ENCODE measurements around the gene BPTF. TPM values are rescaled to one million over a fixed set of nuclear protein-coding genes. Genes with fewer than 3 reads are reported as not detected.

Gene BPTF
- total and polyA plus RNA-seq, 2 donors (not counting 1 experiment from before 2014, with no cell fraction given), result 71.9 to 390 TPM

DNA sequence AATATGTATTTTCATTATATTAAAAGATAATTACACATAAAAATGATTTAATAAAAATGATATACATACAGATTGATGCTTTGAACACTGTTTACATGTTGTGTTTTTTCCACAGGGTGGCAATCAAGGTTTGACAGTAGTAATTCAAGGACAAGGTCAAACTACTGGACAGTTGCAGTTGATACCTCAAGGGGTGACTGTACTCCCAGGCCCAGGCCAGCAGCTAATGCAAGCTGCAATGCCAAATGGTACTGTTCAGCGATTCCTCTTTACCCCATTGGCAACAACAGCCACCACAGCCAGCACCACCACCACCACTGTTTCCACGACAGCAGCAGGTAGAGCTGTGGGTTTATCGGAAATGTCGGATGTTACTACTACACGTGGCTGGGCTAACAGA is 118.7 kb downstream of the BPTF start:
- DNase-seq, result no peak
- no peaks in the 10 kb centered on the region for H3K27me3 Mint-ChIP-seq
- Histone ChIP-seq H3K9me3 (ENCODE audit: control extremely low read depth in 1 of 3, control insufficient read depth in 2 of 3, insufficient read depth in 1 of 3, low read length in 2 of 3) (no peaks in the 10 kb centered on the region), H3K36me3 (replicated peaks in 1 of 2; ENCODE audit: control extremely low read depth in 1 of 2, control insufficient read depth in 1 of 2, extremely low read depth in 1 of 2, insufficient read depth in 2 of 2, low read length in 1 of 2) (peaks cover 4 to 82% of the 10 kb centered on the region in 2 experiments), H4K20me1 (ENCODE audit: control insufficient read depth, insufficient read depth, low read length, poor library complexity, severe bottlenecking) (no peaks in the 10 kb centered on the region), H3K27ac (ENCODE audit: low read length in 2 of 2) (no peak overlapping the region), H2AFZ (ENCODE audit: insufficient read depth, low read depth, low read length, poor library complexity, severe bottlenecking) (no peak overlapping the region), H3K79me2 (ENCODE audit: control insufficient read depth, insufficient read depth, low read length) (no peaks in the 10 kb centered on the region), H3K27me3 (replicated peaks in 1 of 4; ENCODE audit: control extremely low read depth in 1 of 4, control insufficient read depth in 3 of 4, insufficient read depth in 4 of 4, low read length in 3 of 4) (no peaks in the 10 kb centered on the region), H3K4me1 (ENCODE audit: control insufficient read depth in 2 of 2, insufficient read depth in 2 of 2, low read length in 2 of 2) (no peaks in the 10 kb centered on the region), H3K9ac (ENCODE audit: low read length) (no peak overlapping the region), H3K4me2 (replicated peaks; ENCODE audit: low read depth, low read length, poor library complexity, severe bottlenecking) (no peak overlapping the region), H3K4me3 (ENCODE audit: control extremely low read depth in 1 of 5, extremely low read depth in 1 of 5, insufficient read depth in 1 of 5, low read depth in 2 of 5, low read length in 4 of 5) (no peak overlapping the region)
- POLR2A ChIA-PET, result interaction anchor here (0.5 kb wide), 1 partner anchor 208 kb away, joined by 7 read pairs; no protein-coding TSS in a partner anchor
- H3K4me3 Mint-ChIP-seq, result no peak overlapping the region
- 100% methylated on average over 5 of the region's 5 CpGs for WGBS (ENCODE audit: insufficient coverage)
- H3K4me1 Mint-ChIP-seq, result no peaks in the 10 kb centered on the region
- no peak overlapping the region for H3K27ac Mint-ChIP-seq
- TF ChIP-seq, protein P1, sequence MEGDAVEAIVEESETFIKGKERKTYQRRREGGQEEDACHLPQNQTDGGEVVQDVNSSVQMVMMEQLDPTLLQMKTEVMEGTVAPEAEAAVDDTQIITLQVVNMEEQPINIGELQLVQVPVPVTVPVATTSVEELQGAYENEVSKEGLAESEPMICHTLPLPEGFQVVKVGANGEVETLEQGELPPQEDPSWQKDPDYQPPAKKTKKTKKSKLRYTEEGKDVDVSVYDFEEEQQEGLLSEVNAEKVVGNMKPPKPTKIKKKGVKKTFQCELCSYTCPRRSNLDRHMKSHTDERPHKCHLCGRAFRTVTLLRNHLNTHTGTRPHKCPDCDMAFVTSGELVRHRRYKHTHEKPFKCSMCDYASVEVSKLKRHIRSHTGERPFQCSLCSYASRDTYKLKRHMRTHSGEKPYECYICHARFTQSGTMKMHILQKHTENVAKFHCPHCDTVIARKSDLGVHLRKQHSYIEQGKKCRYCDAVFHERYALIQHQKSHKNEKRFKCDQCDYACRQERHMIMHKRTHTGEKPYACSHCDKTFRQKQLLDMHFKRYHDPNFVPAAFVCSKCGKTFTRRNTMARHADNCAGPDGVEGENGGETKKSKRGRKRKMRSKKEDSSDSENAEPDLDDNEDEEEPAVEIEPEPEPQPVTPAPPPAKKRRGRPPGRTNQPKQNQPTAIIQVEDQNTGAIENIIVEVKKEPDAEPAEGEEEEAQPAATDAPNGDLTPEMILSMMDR (IDR thresholded peaks at IDR 0.05), result no peak
- TF ChIP-seq EZH2 (IDR thresholded peaks at IDR 0.05; ENCODE audit: borderline replicate concordance, insufficient read depth, low read depth, low read length, poor library complexity, severe bottlenecking), result no peak
- CTCF ChIA-PET, result interaction anchor here (0.5 to 1.9 kb wide), 2 partner anchors 10 to 28 kb away, joined by 3 to 5 read pairs; no protein-coding TSS in a partner anchor
- no peaks in the 10 kb centered on the region for H3K9me3 Mint-ChIP-seq (ENCODE audit: insufficient read depth)
- no peak for ATAC-seq (ENCODE audit: low read depth)
- intact Hi-C loops (cut with micrococcal nuclease), result loop anchor here (10.0 kb wide), 1 partner anchor 59 kb away; no protein-coding TSS in a partner anchor

- no peak overlapping the region for H3K4me3 ChIP-seq (ENCODE audit: control extremely low read depth in 1 of 5, extremely low read depth in 1 of 5, insufficient read depth in 1 of 5, low read depth in 2 of 5, low read length in 4 of 5)
- no peaks in the 10 kb centered on the region for H3K79me2 ChIP-seq (ENCODE audit: control insufficient read depth, insufficient read depth, low read length)
- ChIA-PET POLR2A (no interaction called here), CTCF (interaction anchor here (0.6 to 1.7 kb wide), 6 partner anchors 13 to 516 kb away, joined by 3 to 4 read pairs (median 3); no protein-coding TSS in a partner anchor)
- H3K4me2 ChIP-seq (replicated peaks; ENCODE audit: low read depth, low read length, poor library complexity, severe bottlenecking), result no peak overlapping the region
- no peak overlapping the region for H3K4me3 Mint-ChIP-seq
- H2AFZ ChIP-seq (ENCODE audit: insufficient read depth, low read depth, low read length, poor library complexity, severe bottlenecking), result no peak overlapping the region
- H3K36me3 ChIP-seq (replicated peaks in 1 of 2; ENCODE audit: control extremely low read depth in 1 of 2, control insufficient read depth in 1 of 2, extremely low read depth in 1 of 2, insufficient read depth in 2 of 2, low read length in 1 of 2), result peaks cover 4 to 74% of the 10 kb centered on the region in 2 experiments
- H4K20me1 ChIP-seq (ENCODE audit: control insufficient read depth, insufficient read depth, low read length, poor library complexity, severe bottlenecking), result no peaks in the 10 kb centered on the region
- no peaks in the 10 kb centered on the region for H3K27me3 Mint-ChIP-seq
- no peak for DNase-seq
- intact Hi-C loops (cut with micrococcal nuclease), result loop anchor here (10.0 kb wide), 1 partner anchor 62 kb away; no protein-coding TSS in a partner anchor
- TF ChIP-seq, protein P1 (IDR thresholded peaks at IDR 0.05), result no peak
- TF ChIP-seq EZH2 (IDR thresholded peaks at IDR 0.05; ENCODE audit: borderline replicate concordance, insufficient read depth, low read depth, low read length, poor library complexity, severe bottlenecking), result no peak
- H3K27ac ChIP-seq (ENCODE audit: low read length in 2 of 2), result no peak overlapping the region
- no peak overlapping the region for H3K27ac Mint-ChIP-seq
- H3K9me3 ChIP-seq (ENCODE audit: control extremely low read depth in 1 of 3, control insufficient read depth in 2 of 3, insufficient read depth in 1 of 3, low read length in 2 of 3), result no peaks in the 10 kb centered on the region
- H3K4me1 ChIP-seq (ENCODE audit: control insufficient read depth in 2 of 2, insufficient read depth in 2 of 2, low read length in 2 of 2), result no peaks in the 10 kb centered on the region
- no peaks in the 10 kb centered on the region for H3K27me3 ChIP-seq (replicated peaks in 1 of 4; ENCODE audit: control extremely low read depth in 1 of 4, control insufficient read depth in 3 of 4, insufficient read depth in 4 of 4, low read length in 3 of 4)
- H3K9ac ChIP-seq (ENCODE audit: low read length), result no peak overlapping the region
- H3K4me1 Mint-ChIP-seq, result no peaks in the 10 kb centered on the region
- no peak for ATAC-seq (ENCODE audit: low read depth)
- no peaks in the 10 kb centered on the region for H3K9me3 Mint-ChIP-seq (ENCODE audit: insufficient read depth)
These were observed 121.2 kb downstream of the BPTF start for GRCh38 chr17:67946513-67946912.

Measured in B cell (primary cell).